Fibroblast of lung (primary cell): ENCODE measurements around the gene GOLGA1. TPM values are rescaled to one million over a fixed set of nuclear protein-coding genes. Genes with fewer than 3 reads are reported as not detected.

ENCODE experiments used
- DNase-seq, 2 donors: peaks; one replicate each; pipeline versions ENCODE4 v3.0.0 to v3.0.0-alpha.2; 2010; ENCODE audit warnings: low read depth in 2 of 2
- H2AFZ ChIP-seq: 2 replicates; pipeline ENCODE4 v1.5.1; 2012; ENCODE audit warnings: low read length, control low read depth, inconsistent platforms
- H3K27ac ChIP-seq: 2 replicates; pipeline ENCODE4 v1.5.1; 2011; ENCODE audit warnings: low read length, control low read depth; ENCODE audit not compliant: insufficient read depth
- H3K27me3 ChIP-seq: 2 replicates; pipeline ENCODE4 v1.5.1; 2011; ENCODE audit warnings: mild to moderate bottlenecking, low read length; ENCODE audit not compliant: control insufficient read depth, insufficient read depth
- H3K36me3 ChIP-seq: 2 replicates; pipeline ENCODE4 v1.5.1; 2011; ENCODE audit warnings: low read length; ENCODE audit not compliant: control insufficient read depth, insufficient read depth
- H3K4me1 ChIP-seq: 2 replicates; pipeline ENCODE4 v1.5.1; 2011; ENCODE audit warnings: low read length; ENCODE audit not compliant: control insufficient read depth, insufficient read depth; ENCODE audit errors: extremely low read depth
- H3K4me2 ChIP-seq: 2 replicates; pipeline ENCODE4 v1.5.1; 2011; ENCODE audit warnings: low read length, control low read depth; ENCODE audit not compliant: insufficient read depth; ENCODE audit errors: extremely low read depth
- H3K4me3 ChIP-seq, 4 experiments: fragments of 200-600 bp in 1 of 4; sonication (generic) in 1 of 4; replicated peaks in 1 of 4; 2 replicates each; pipeline ENCODE4 v1.5.1; 2011 to 2016; ENCODE audit warnings: low read length in 4 of 4, low read depth in 3 of 4, mild to moderate bottlenecking in 3 of 4, control low read depth in 2 of 4, inconsistent platforms in 1 of 4, mixed read lengths in 1 of 4; ENCODE audit not compliant: insufficient read depth in 1 of 4; ENCODE audit errors: control extremely low read depth in 1 of 4
- H3K79me2 ChIP-seq: 2 replicates; pipeline ENCODE4 v1.5.1; 2012; ENCODE audit warnings: mild to moderate bottlenecking, low read length, inconsistent platforms; ENCODE audit not compliant: control insufficient read depth, insufficient read depth
- H3K9ac ChIP-seq: 2 replicates; pipeline ENCODE4 v1.5.1; 2011; ENCODE audit warnings: mild to moderate bottlenecking, low read length, control low read depth; ENCODE audit not compliant: insufficient read depth
- H3K9me3 ChIP-seq: 2 replicates; pipeline ENCODE4 v1.5.1; 2012; ENCODE audit warnings: low read depth, low read length; ENCODE audit not compliant: control insufficient read depth, insufficient read depth
- H4K20me1 ChIP-seq: 2 replicates; pipeline ENCODE4 v1.5.1; 2011; ENCODE audit warnings: low read length; ENCODE audit not compliant: control insufficient read depth, insufficient read depth; ENCODE audit errors: extremely low read depth
- EZH2 ChIP-seq: IDR thresholded peaks from 2 replicates; pipeline ENCODE4 v1.5.1; 2012; ENCODE audit warnings: low read length, control low read depth, mild to moderate bottlenecking; ENCODE audit errors: missing control alignments
- polyA plus RNA-seq, 2 donors: library from polyadenylated mRNA; depleted of rRNA in 1 of 2; stranded (reverse) in 1 of 2; unstranded in 1 of 2; fragments of >200 nt; gene quantifications; 2 replicates each; pipeline ENCODE4 v1.2.1, GENCODE V29; 2011 to 2012; ENCODE audit warnings: missing spikeins in 1 of 2
- total RNA-seq: library from RNA; depleted of rRNA; stranded (reverse); fragments of >200 nt; gene quantifications from 2 replicates; pipeline ENCODE4 v1.2.1, GENCODE V29; 2014
- TF ChIP-seq, protein P1 (sequence below), 2 donors: IDR thresholded peaks in 1 of 2; conservative IDR thresholded peaks in 1 of 2; 1 replicate in 1 of 2; 2 replicates in 1 of 2; pipeline ENCODE4 v1.5.1; 2011 to 2012; ENCODE audit warnings: low read length in 2 of 2, control low read depth in 1 of 2, inconsistent platforms in 1 of 2, low read depth in 1 of 2, mild to moderate bottlenecking in 1 of 2

The GOLGA1 gene
- total and polyA plus RNA-seq, 2 donors (not counting 1 experiment from before 2014, with no cell fraction given) = 12.0 to 15.9 TPM

DNA sequence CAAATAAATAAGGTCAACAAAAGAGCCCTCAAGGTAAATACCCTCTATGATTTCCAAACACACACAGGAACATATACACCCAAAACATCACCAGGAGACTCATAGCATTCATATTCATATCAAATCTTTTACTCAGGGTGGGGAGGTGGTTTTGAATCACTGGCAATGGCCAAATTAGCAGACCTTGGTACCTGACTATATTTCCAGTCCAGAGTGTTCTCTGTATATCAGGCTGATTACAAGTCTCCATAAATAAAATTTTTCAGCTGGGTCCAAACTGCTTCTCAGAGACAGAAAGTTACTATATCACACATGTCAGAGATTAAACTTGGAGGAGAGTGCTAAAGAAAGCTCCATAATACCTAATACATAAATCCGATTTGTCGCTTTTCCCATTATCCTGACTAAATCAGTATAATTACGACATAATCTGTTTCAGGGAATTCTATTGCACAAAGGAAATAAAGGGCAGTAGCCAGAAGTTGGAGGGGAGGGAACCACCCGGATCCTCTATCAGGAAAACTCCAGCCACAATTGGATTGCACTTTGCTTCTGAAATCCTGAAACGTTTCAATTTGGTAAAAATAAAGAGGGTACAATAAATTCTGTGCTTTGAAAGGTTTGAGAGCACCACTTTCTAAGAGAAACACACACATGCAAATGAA lies 7.0 kb upstream of the GOLGA1 start:
- no peaks in the 10 kb centered on the region for H3K9me3 ChIP-seq
- DNase-seq = no peak
- H3K36me3 ChIP-seq = no peaks in the 10 kb centered on the region
- H3K79me2 ChIP-seq = no peaks in the 10 kb centered on the region
- H2AFZ ChIP-seq = no peak overlapping the region
- H3K27ac ChIP-seq = no peak overlapping the region
- H3K4me1 ChIP-seq = no peaks in the 10 kb centered on the region
- no peaks in the 10 kb centered on the region for H4K20me1 ChIP-seq
- H3K4me2 ChIP-seq = no peak overlapping the region
- H3K27me3 ChIP-seq = no peaks in the 10 kb centered on the region
- no peak for TF ChIP-seq EZH2
- TF ChIP-seq, protein P1, sequence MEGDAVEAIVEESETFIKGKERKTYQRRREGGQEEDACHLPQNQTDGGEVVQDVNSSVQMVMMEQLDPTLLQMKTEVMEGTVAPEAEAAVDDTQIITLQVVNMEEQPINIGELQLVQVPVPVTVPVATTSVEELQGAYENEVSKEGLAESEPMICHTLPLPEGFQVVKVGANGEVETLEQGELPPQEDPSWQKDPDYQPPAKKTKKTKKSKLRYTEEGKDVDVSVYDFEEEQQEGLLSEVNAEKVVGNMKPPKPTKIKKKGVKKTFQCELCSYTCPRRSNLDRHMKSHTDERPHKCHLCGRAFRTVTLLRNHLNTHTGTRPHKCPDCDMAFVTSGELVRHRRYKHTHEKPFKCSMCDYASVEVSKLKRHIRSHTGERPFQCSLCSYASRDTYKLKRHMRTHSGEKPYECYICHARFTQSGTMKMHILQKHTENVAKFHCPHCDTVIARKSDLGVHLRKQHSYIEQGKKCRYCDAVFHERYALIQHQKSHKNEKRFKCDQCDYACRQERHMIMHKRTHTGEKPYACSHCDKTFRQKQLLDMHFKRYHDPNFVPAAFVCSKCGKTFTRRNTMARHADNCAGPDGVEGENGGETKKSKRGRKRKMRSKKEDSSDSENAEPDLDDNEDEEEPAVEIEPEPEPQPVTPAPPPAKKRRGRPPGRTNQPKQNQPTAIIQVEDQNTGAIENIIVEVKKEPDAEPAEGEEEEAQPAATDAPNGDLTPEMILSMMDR (conservative IDR thresholded peaks at IDR 0.05 in 1 of 2, IDR thresholded peaks at IDR 0.05 in 1 of 2; ENCODE audit: low read depth in 1 of 2, low read length in 2 of 2) = no peak
- no peak overlapping the region for H3K9ac ChIP-seq
- no peak overlapping the region for H3K4me3 ChIP-seq

DNA sequence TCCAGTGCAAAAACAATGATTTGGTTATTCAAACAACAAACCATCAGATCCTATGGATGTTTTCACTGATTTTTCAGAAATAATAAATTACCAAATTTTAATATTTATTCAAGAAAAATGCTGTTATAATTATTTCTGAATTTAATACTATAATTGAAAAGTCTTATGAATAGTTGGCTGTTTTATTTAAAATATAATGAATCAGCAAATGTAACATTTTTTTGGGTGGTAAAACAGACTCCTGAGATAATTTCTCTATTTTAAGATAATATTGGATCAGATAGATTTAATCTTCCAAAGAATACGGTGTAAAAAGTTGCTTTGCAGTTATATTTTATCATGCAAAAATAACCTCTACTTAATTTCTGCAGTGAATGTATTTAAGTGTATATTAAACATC lies 5.3 kb upstream of the GOLGA1 start:
- no peaks in the 10 kb centered on the region for H3K9me3 ChIP-seq
- H3K36me3 ChIP-seq = no peaks in the 10 kb centered on the region
- no peaks in the 10 kb centered on the region for H3K27me3 ChIP-seq
- H3K27ac ChIP-seq = no peak overlapping the region
- DNase-seq = no peak
- H3K79me2 ChIP-seq = no peaks in the 10 kb centered on the region
- no peak overlapping the region for H2AFZ ChIP-seq
- no peak overlapping the region for H3K4me2 ChIP-seq
- peaks cover 5% of the 10 kb centered on the region for H3K4me1 ChIP-seq
- TF ChIP-seq, protein P1 (conservative IDR thresholded peaks at IDR 0.05 in 1 of 2, IDR thresholded peaks at IDR 0.05 in 1 of 2; ENCODE audit: low read depth in 1 of 2, low read length in 2 of 2) = no peak
- no peak for TF ChIP-seq EZH2
- H3K4me3 ChIP-seq = no peak overlapping the region
- H3K9ac ChIP-seq = no peak overlapping the region
- H4K20me1 ChIP-seq = no peaks in the 10 kb centered on the region

DNA sequence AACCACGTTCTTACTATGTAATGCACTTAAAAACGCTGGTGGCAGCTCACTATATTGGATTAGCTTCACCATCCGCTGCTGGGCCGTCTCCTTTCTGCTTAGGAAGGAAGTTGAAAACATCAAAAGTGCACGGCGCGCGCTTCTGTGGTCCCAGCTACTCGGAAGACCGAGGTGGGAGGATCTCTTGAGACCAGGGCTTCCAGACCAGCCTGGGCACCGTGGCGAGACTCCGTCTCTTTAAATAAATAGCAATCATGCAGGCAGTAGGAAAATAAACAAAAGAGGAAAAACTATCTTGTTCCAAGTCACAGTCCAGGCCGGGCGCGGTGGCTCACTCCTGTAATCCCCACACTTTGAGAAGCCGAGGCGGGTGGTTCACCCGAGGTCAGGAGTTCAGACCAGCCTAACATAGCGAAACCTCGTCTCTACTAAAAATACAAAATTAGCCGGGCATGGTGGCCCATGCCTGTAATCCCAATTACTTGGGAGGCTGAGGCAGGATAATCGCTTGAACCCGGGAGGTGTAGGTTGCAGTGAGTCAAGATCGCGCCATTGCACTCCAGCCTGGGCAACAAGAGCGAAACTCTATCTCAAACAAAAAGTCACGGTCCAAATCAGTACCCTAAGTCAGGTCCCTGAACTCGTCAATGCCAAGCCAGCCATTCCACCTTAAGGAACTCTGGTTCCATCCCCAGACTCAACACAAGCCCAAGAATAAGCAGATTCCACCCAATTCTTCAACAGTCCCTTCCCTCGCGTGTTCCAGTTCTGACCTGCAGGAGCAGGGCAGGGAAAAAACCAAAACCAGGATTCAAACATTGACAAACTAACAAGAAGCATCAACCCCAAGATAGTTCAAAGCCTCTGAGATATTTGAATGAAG lies 1.0 kb upstream of the GOLGA1 start:
- DNase-seq = peak; percentile 59 to 63
- Histone ChIP-seq H2AFZ (peak overlapping the region; percentile 85), H3K9me3 (no peaks in the 10 kb centered on the region), H3K4me1 (peaks cover 7% of the 10 kb centered on the region), H3K27ac (peak overlapping the region; percentile 98), H3K9ac (peak overlapping the region; percentile 93), H3K27me3 (no peaks in the 10 kb centered on the region), H3K79me2 (peaks cover 2% of the 10 kb centered on the region), H3K36me3 (no peaks in the 10 kb centered on the region), H3K4me3 (peak overlapping the region; percentile 72 to 98 (median 94)), H4K20me1 (no peaks in the 10 kb centered on the region), H3K4me2 (peak overlapping the region; percentile 100)
- no peak for TF ChIP-seq EZH2
- TF ChIP-seq, protein P1 (conservative IDR thresholded peaks at IDR 0.05 in 1 of 2, IDR thresholded peaks at IDR 0.05 in 1 of 2; ENCODE audit: low read depth in 1 of 2, low read length in 2 of 2) = no peak
